H1 (cell line): ENCODE data around the gene PTH1R. TPM values are rescaled to one million over a fixed set of nuclear protein-coding genes. Genes with fewer than 3 reads are reported as not detected.

Experiments
- CTCF ChIA-PET: fragments of 300-600 bp; sonication (Branson Sonifier 250); formaldehyde crosslinking; loops from one replicate; lab custom pipeline; 2021; ENCODE audit not compliant: partially characterized antibody; lab: Charles Lee
- POLR2A ChIA-PET: fragments of 300-600 bp; sonication (Branson Sonifier 250); formaldehyde crosslinking; loops from one replicate; lab custom pipeline; 2021; ENCODE audit warnings: inconsistent platforms; ENCODE audit not compliant: partially characterized antibody; lab: Charles Lee
- DNase-seq, 2 experiments: peaks; one replicate each; pipeline versions ENCODE4 v3.0.0 to v3.0.0-alpha.2; 2010 to 2022; ENCODE audit warnings: low spot score in 2 of 2, low read depth in 1 of 2, mixed read lengths in 1 of 2
- FAIRE-seq: peaks from 2 replicates; lab custom pipeline; 2011; peaks lifted over from hg19 to GRCh38; lab: Jason Lieb, UNC
- H2AFZ ChIP-seq: 2 replicates; pipeline ENCODE4 v1.8.1; 2012; ENCODE audit warnings: low read length, inconsistent platforms
- H2AK5ac ChIP-seq: 2 replicates; pipeline ENCODE4 v1.6.1; 2013; ENCODE audit warnings: low read depth, low read length
- H2BK120ac ChIP-seq: replicated peaks from 2 replicates; pipeline ENCODE3; 2013; ENCODE audit warnings: low read depth, low read length, inconsistent platforms
- H2BK12ac ChIP-seq: 2 replicates; pipeline ENCODE4 v1.6.1; 2013; ENCODE audit warnings: low read depth, low read length
- H2BK15ac ChIP-seq: 2 replicates; pipeline ENCODE4 v1.6.1; 2013; ENCODE audit warnings: low read length
- H2BK20ac ChIP-seq: 2 replicates; pipeline ENCODE4 v1.6.1; 2013; ENCODE audit warnings: low read length
- H2BK5ac ChIP-seq: 2 replicates; pipeline ENCODE4 v1.6.1; 2013; ENCODE audit warnings: low read depth, low read length
- H3K14ac ChIP-seq: 2 replicates; pipeline ENCODE4 v1.6.1; 2013; ENCODE audit warnings: inconsistent platforms; ENCODE audit not compliant: insufficient read length
- H3K18ac ChIP-seq: 2 replicates; pipeline ENCODE4 v1.6.1; 2013; ENCODE audit warnings: low read length; ENCODE audit errors: extremely low read depth
- H3K23ac ChIP-seq: 2 replicates; pipeline ENCODE4 v1.6.1; 2013; ENCODE audit warnings: inconsistent platforms; ENCODE audit not compliant: insufficient read length
- H3K23me2 ChIP-seq: 2 replicates; pipeline ENCODE4 v1.6.1; 2013; ENCODE audit warnings: low read depth, low read length
- H3K27ac ChIP-seq: 2 replicates; pipeline ENCODE4 v1.6.1; 2011; ENCODE audit warnings: low read depth, low read length, inconsistent platforms
- H3K27me3 ChIP-seq, 4 experiments: replicated peaks in 1 of 4; 1 replicate in 1 of 4; 2 replicates in 3 of 4; pipeline versions ENCODE4 v1.6.1 to v1.8.1; 2011 to 2013; ENCODE audit warnings: low read length in 3 of 4, mild to moderate bottlenecking in 3 of 4, inconsistent platforms in 2 of 4, mixed read lengths in 2 of 4, moderate library complexity in 1 of 4; ENCODE audit not compliant: control insufficient read depth in 3 of 4, insufficient read depth in 3 of 4; ENCODE audit errors: extremely low read depth in 1 of 4
- H3K36me3 ChIP-seq, 4 experiments: 2 replicates each; pipeline versions ENCODE4 v1.6.1 to v1.8.1; 2011 to 2013; ENCODE audit warnings: mild to moderate bottlenecking in 4 of 4, low read length in 3 of 4, moderate library complexity in 2 of 4, control low read depth in 1 of 4, inconsistent platforms in 1 of 4; ENCODE audit not compliant: insufficient read depth in 4 of 4, control insufficient read depth in 2 of 4
- H3K4ac ChIP-seq: replicated peaks from 2 replicates; pipeline ENCODE3; 2013; ENCODE audit warnings: low read length, low read depth, mixed read lengths, inconsistent platforms; ENCODE audit not compliant: insufficient read length
- H3K4me1 ChIP-seq, 4 experiments: replicated peaks in 1 of 4; 1 replicate in 1 of 4; 2 replicates in 3 of 4; pipeline versions ENCODE4 v1.6.1 to v1.8.1; 2011 to 2013; ENCODE audit warnings: low read length in 3 of 4, inconsistent platforms in 2 of 4, mixed read lengths in 1 of 4; ENCODE audit not compliant: insufficient read depth in 4 of 4, control insufficient read depth in 3 of 4
- H3K4me2 ChIP-seq, 2 experiments: 2 replicates each; pipeline versions ENCODE4 v1.6.1 to v1.8.1; 2011 to 2013; ENCODE audit warnings: low read depth in 2 of 2, low read length in 2 of 2, control low read depth in 1 of 2, inconsistent platforms in 1 of 2, mild to moderate bottlenecking in 1 of 2; ENCODE audit not compliant: insufficient read depth in 1 of 2
- H3K4me3 ChIP-seq, 4 experiments: fragments of 200-600, 300-600 bp in 1 of 4; sonication (generic), shearing (Covaris generic), sonication (Bioruptor Twin) in 1 of 4; 2 replicates each; pipeline versions ENCODE4 v1.5.1 to v1.8.1; 2011 to 2016; ENCODE audit warnings: low read length in 4 of 4, low read depth in 3 of 4, control low read depth in 2 of 4, inconsistent platforms in 2 of 4, mild to moderate bottlenecking in 2 of 4, mixed read lengths in 1 of 4, moderate library complexity in 1 of 4; ENCODE audit not compliant: insufficient read depth in 2 of 4; ENCODE audit errors: extremely low read depth in 1 of 4
- H3K56ac ChIP-seq: replicated peaks from 2 replicates; pipeline ENCODE3; 2013; ENCODE audit warnings: low read depth, mild to moderate bottlenecking, mixed read lengths, low read length, inconsistent platforms; ENCODE audit not compliant: insufficient read length
- H3K79me1 ChIP-seq: 2 replicates; pipeline ENCODE4 v1.6.1; 2013; ENCODE audit warnings: low read depth, low read length, control low read depth
- H3K79me2 ChIP-seq, 2 experiments: 2 replicates each; pipeline versions ENCODE4 v1.6.1 to v1.8.1; 2012 to 2013; ENCODE audit warnings: low read length in 2 of 2, mild to moderate bottlenecking in 2 of 2, inconsistent platforms in 1 of 2; ENCODE audit not compliant: insufficient read depth in 2 of 2, control insufficient read depth in 1 of 2
- H3K9ac ChIP-seq, 4 experiments: replicated peaks in 1 of 4; 1 replicate in 1 of 4; 2 replicates in 3 of 4; pipeline versions ENCODE4 v1.6.1 to v1.8.1; 2011 to 2013; ENCODE audit warnings: low read depth in 3 of 4, low read length in 3 of 4, control low read depth in 2 of 4, mild to moderate bottlenecking in 2 of 4, moderate library complexity in 2 of 4, inconsistent platforms in 1 of 4; ENCODE audit errors: extremely low read depth in 1 of 4
- H3K9me3 ChIP-seq, 2 experiments: 2 replicates each; pipeline versions ENCODE4 v1.6.1 to v1.8.1; 2012 to 2013; ENCODE audit warnings: mild to moderate bottlenecking in 2 of 2, moderate library complexity in 2 of 2, control low read depth in 1 of 2, inconsistent platforms in 1 of 2, low read depth in 1 of 2, low read length in 1 of 2, mixed read lengths in 1 of 2; ENCODE audit not compliant: insufficient read depth in 2 of 2
- H4K20me1 ChIP-seq, 2 experiments: replicated peaks in 1 of 2; 2 replicates each; pipeline versions ENCODE3 to v1.8.1; 2011 to 2013; ENCODE audit warnings: inconsistent platforms in 2 of 2, low read length in 2 of 2, mild to moderate bottlenecking in 1 of 2; ENCODE audit not compliant: insufficient read depth in 2 of 2, control insufficient read depth in 1 of 2
- H4K5ac ChIP-seq: 2 replicates; pipeline ENCODE4 v1.6.1; 2013; ENCODE audit warnings: low read length, low read depth, mixed read lengths, inconsistent platforms; ENCODE audit not compliant: insufficient read length
- H4K8ac ChIP-seq: 2 replicates; pipeline ENCODE4 v1.8.0; 2013; ENCODE audit warnings: mild to moderate bottlenecking, moderate library complexity, low read length, inconsistent platforms; ENCODE audit not compliant: insufficient read depth; ENCODE audit errors: extremely low read depth
- H4K91ac ChIP-seq: replicated peaks from 2 replicates; pipeline ENCODE3; 2013; ENCODE audit warnings: low read length, mixed read lengths, inconsistent platforms; ENCODE audit not compliant: insufficient read length
- BACH1 ChIP-seq: IDR thresholded peaks from 2 replicates; pipeline ENCODE4 v1.6.1; 2012; ENCODE audit warnings: low read length, improper control_type of control experiment
- CBX8 ChIP-seq: fragments of 300-800, 300-1000 bp; sonication (generic); IDR thresholded peaks from 2 replicates; pipeline ENCODE4 v1.7.1; 2016; ENCODE audit warnings: low read depth, low read length, borderline replicate concordance
- CHD1 ChIP-seq: IDR thresholded peaks from 2 replicates; pipeline ENCODE4 v1.6.1; 2012; ENCODE audit warnings: low read depth, low read length, improper control_type of control experiment
- CREB1 ChIP-seq: IDR thresholded peaks from 2 replicates; pipeline ENCODE4 v1.6.1; 2012; ENCODE audit warnings: inconsistent platforms
- FOSL1 ChIP-seq: IDR thresholded peaks from 2 replicates; pipeline ENCODE4 v1.6.1; 2011; ENCODE audit warnings: mild to moderate bottlenecking, low read depth, low read length, moderate library complexity; ENCODE audit not compliant: insufficient read depth
- NANOG ChIP-seq: IDR thresholded peaks from 2 replicates; pipeline ENCODE4 v1.6.1; 2011; ENCODE audit warnings: low read length, low read depth, mild to moderate bottlenecking, inconsistent platforms; ENCODE audit not compliant: insufficient read depth, poor library complexity, severe bottlenecking
- POLR2A ChIP-seq, 2 experiments: IDR thresholded peaks; 1 replicate in 1 of 2; 2 replicates in 1 of 2; pipeline ENCODE4 v1.6.1; 2011; ENCODE audit warnings: low read depth in 2 of 2, low read length in 2 of 2, mild to moderate bottlenecking in 2 of 2; ENCODE audit errors: control extremely low read depth in 1 of 2
- TCF12 ChIP-seq: IDR thresholded peaks from 2 replicates; pipeline ENCODE4 v1.6.1; 2011; ENCODE audit warnings: low read depth, mild to moderate bottlenecking, low read length
- YY1 ChIP-seq: IDR thresholded peaks from 2 replicates; pipeline ENCODE4 v1.6.1; 2011; ENCODE audit warnings: low read depth, mild to moderate bottlenecking, low read length
- WGBS, 2 experiments: shearing (Covaris generic) in 1 of 2; methylation state at CpG; one replicate each; pipeline versions ENCODE4 v1.1.6 to v1.1.7; 2013 to 2015; ENCODE audit warnings: low lambda C conversion rate in 2 of 2, mixed read lengths in 2 of 2, inconsistent platforms in 1 of 2, low coverage in 1 of 2, missing lambda C conversion rate in 1 of 2; ENCODE audit not compliant: insufficient replicate concordance in 2 of 2, insufficient coverage in 1 of 2, insufficient read length in 1 of 2; ENCODE audit errors: extremely low coverage in 1 of 2, missing lambda C conversion rate in 1 of 2; 5-methylcytosine and 5-hydroxymethylcytosine counted together
- polyA plus RNA-seq, 7 experiments: library from polyadenylated mRNA; depleted of rRNA in 3 of 7; stranded (reverse) in 5 of 7; unstranded in 2 of 7; fragments of >200 nt in 5 of 7; fragments of 200-250 nt in 2 of 7; gene quantifications; 1 replicate in 5 of 7; 2 replicates in 1 of 7; 4 replicates in 1 of 7; pipeline versions ENCODE4 v1.2.1 to v1.2.3, GENCODE V29; 2011 to 2013; ENCODE audit warnings: missing spikeins in 2 of 7, mixed read lengths in 2 of 7
- total RNA-seq: library from RNA; stranded (reverse); fragmentation: NEBNext Ultra II Directional; extraction: Animal tissue kit (Norgen Biotek cat#: 25700); gene quantifications from 2 replicates; pipeline ENCODE4 v1.2.1, GENCODE V29; 2021

The PTH1R gene
- total and polyA plus RNA-seq, 2 of the 8 experiments (the other 6 are each of a cell fraction or from before 2014, with no cell fraction given) = 0.57 to 1.5 TPM

DNA sequence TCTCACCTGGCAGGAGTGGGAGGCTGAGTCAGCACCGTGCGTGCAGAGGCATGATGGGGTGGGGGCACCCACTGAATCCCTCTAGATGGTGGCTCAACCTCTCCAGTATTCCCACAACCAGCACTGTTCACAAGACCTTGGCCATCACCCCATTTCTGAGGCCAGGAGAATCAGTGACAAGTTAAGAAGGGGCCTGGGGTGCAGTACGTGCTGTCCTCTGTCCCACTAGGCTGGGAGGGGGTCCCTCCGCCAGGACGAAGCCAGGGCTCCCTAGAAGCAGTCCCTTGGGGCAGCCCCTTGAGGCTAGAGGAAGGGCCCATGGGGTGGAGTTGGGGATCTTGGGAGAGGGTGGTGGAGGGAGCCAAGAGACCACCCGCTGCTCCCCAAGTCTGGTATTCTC, 19.1 kb upstream of the PTH1R start:
- Histone ChIP-seq H3K79me2 (no peaks in the 10 kb centered on the region), H2BK12ac (no peak overlapping the region), H4K8ac (no peak overlapping the region), H3K27ac (no peak overlapping the region), H2AK5ac (no peak overlapping the region), H4K5ac (no peak overlapping the region), H3K23ac (no peak overlapping the region), H4K91ac (no peak overlapping the region), H3K9ac (no peak overlapping the region), H3K4ac (no peak overlapping the region), H3K18ac (no peak overlapping the region), H2BK20ac (no peak overlapping the region), H4K20me1 (no peaks in the 10 kb centered on the region), H3K23me2 (0 out of 2 replicates have a peak, but pooled peaks cover 1% of the 10 kb centered on the region), H2BK120ac (no peak overlapping the region), H3K9me3 (no peaks in the 10 kb centered on the region), H2BK5ac (no peak overlapping the region), H2AFZ (no peak overlapping the region), H2BK15ac (no peak overlapping the region; the same call in 1 of the 2 replicates), H3K56ac (no peak overlapping the region), H3K36me3 (no peaks in the 10 kb centered on the region), H3K4me2 (no peak overlapping the region), H3K14ac (no peak overlapping the region), H3K79me1 (0 out of 2 replicates have a peak, but pooled peaks cover 2% of the 10 kb centered on the region), H3K27me3 (peaks cover 0 to 4% (median 1%) of the 10 kb centered on the region in 4 experiments; a peak in 2 of 7 replicates), H3K4me3 (no peak overlapping the region), H3K4me1 (no peaks in the 10 kb centered on the region; a peak in 2 of 7 replicates)
- DNase-seq (no peak), FAIRE-seq (no peak)
- POLR2A ChIA-PET = no interaction called here
- 98% methylated on average over 5 of the region's 6 CpGs; no CpG with 5 or more reads in 1 of the 2 experiments for WGBS, 2 experiments
- CTCF ChIA-PET = interaction anchor here (1.0 to 3.6 kb wide), 10 partner anchors 9 to 228 kb away, joined by 3 to 28 read pairs (median 4); partner anchors contain the start of gene PTH1R
- TF ChIP-seq CREB1 (no peak), NANOG (no peak), CHD1 (no peak), POLR2A (IDR thresholded peaks at IDR 0.05; ENCODE audit: control extremely low read depth in 1 of 2, low read depth in 2 of 2, low read length in 2 of 2) (no peak), FOSL1 (no peak), BACH1 (no peak), YY1 (no peak), CBX8 (no peak), TCF12 (no peak)
